Measurements from ENCODE around the gene DGKD. TPM values are rescaled to one million over a fixed set of nuclear protein-coding genes. Genes with fewer than 3 reads are reported as not detected.

Gene DGKD
- total RNA-seq, 6 experiments from 2014 or later, result 8.1 to 12.2 (median 10.3) TPM

GRCh38 chr2:233351423-233351822, 2.9 kb upstream of the DGKD start:
- Mint-ChIP-seq H3K27me3 (ENCODE audit: insufficient read depth) (peaks cover 27% of the 10 kb centered on the region), H3K4me1 (ENCODE audit: low read depth) (peaks cover 59% of the 10 kb centered on the region), H3K9me3 (no peaks in the 10 kb centered on the region), H3K27ac (peak overlapping the region; percentile 89), H3K4me3 (peak overlapping the region; percentile 62), H3K36me3 (ENCODE audit: low read depth) (no peaks in the 10 kb centered on the region)
- no peak for DNase-seq
- TF ChIP-seq CTCF (IDR thresholded peaks at IDR 0.05), result no peak

GRCh38 chr2:233352141-233352842, 2.0 kb upstream of the DGKD start:
- DNase-seq, result no peak
- H3K4me3 Mint-ChIP-seq, result peak overlapping the region; percentile 15; the same call in 1 of the 2 replicates
- no peaks in the 10 kb centered on the region for H3K9me3 Mint-ChIP-seq
- H3K27ac Mint-ChIP-seq, result peak overlapping the region; percentile 33; the same call in 1 of the 2 replicates
- H3K4me1 Mint-ChIP-seq (ENCODE audit: low read depth), result peaks cover 66% of the 10 kb centered on the region
- H3K36me3 Mint-ChIP-seq (ENCODE audit: low read depth), result no peaks in the 10 kb centered on the region
- no peak for TF ChIP-seq CTCF (IDR thresholded peaks at IDR 0.05)
- peaks cover 24% of the 10 kb centered on the region for H3K27me3 Mint-ChIP-seq (ENCODE audit: insufficient read depth)

GRCh38 chr2:233353101-233353768, 1.1 kb upstream of the DGKD start:
- no peaks in the 10 kb centered on the region for H3K36me3 Mint-ChIP-seq (ENCODE audit: low read depth)
- H3K27ac Mint-ChIP-seq, result peak overlapping the region; percentile 43
- no peak for DNase-seq
- H3K4me3 Mint-ChIP-seq, result peak overlapping the region; percentile 87
- no peaks in the 10 kb centered on the region for H3K9me3 Mint-ChIP-seq
- peaks cover 14% of the 10 kb centered on the region for H3K27me3 Mint-ChIP-seq (ENCODE audit: insufficient read depth)
- peaks cover 66% of the 10 kb centered on the region for H3K4me1 Mint-ChIP-seq (ENCODE audit: low read depth)
- no peak for TF ChIP-seq CTCF (IDR thresholded peaks at IDR 0.05)

GRCh38 chr2:233354500-233354924, 218 bp downstream of the DGKD start:
- no peak for DNase-seq
- no peak; the same call in 1 of the 2 replicates for TF ChIP-seq CTCF (IDR thresholded peaks at IDR 0.05)
- Mint-ChIP-seq H3K27ac (no peak overlapping the region), H3K27me3 (ENCODE audit: insufficient read depth) (peaks cover 2% of the 10 kb centered on the region), H3K4me3 (no peak overlapping the region), H3K36me3 (ENCODE audit: low read depth) (peaks cover 4% of the 10 kb centered on the region; the same call in 1 of the 2 replicates), H3K9me3 (no peaks in the 10 kb centered on the region), H3K4me1 (ENCODE audit: low read depth) (peaks cover 60% of the 10 kb centered on the region)

GRCh38 chr2:233354971-233355574, 779 bp downstream of the DGKD start:
- no peaks in the 10 kb centered on the region; the same call in 1 of the 2 replicates for H3K27me3 Mint-ChIP-seq (ENCODE audit: insufficient read depth)
- no peak for DNase-seq
- TF ChIP-seq CTCF (IDR thresholded peaks at IDR 0.05), result no peak
- no peaks in the 10 kb centered on the region for H3K9me3 Mint-ChIP-seq
- H3K36me3 Mint-ChIP-seq (ENCODE audit: low read depth), result peaks cover 4% of the 10 kb centered on the region; the same call in 1 of the 2 replicates
- peaks cover 55% of the 10 kb centered on the region for H3K4me1 Mint-ChIP-seq (ENCODE audit: low read depth)
- peak overlapping the region; percentile 29; the same call in 1 of the 2 replicates for H3K27ac Mint-ChIP-seq
- peak overlapping the region; percentile 85 for H3K4me3 Mint-ChIP-seq
